Measurements from ENCODE around the gene VWDE. TPM values are rescaled to one million over a fixed set of nuclear protein-coding genes. Genes with fewer than 3 reads are reported as not detected.

VWDE gene
- total RNA-seq, 1 experiment from 2014 or later, result 13.7 TPM

DNA sequence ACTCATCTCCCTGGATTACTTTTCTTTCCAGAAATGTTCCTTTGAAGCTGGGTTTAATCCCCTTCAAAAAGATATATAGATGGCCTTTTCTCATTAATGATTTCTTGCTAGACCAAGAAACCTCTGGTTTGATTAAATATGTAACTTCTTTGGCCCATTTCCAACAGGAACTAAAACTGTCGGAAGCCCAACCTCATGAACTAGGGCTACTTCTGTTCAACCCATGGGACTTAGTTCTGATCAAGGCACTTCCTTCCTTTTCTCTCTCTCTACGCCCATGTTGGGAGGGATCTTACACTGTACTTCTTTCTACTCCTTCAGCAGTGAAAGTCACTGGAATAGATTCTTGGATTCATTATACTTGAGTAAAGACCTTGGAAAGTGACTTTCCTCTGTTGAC lies 109.0 kb downstream of the VWDE start:
- no TSS peak for BruUV-seq (replicated peaks)
- DNase-seq (ENCODE audit: low read depth, low spot score), result no peak
- no peak overlapping the region for H3K4me2 ChIP-seq (ENCODE audit: low read length)
- ChIA-PET RAD21 (ENCODE audit: low non-redundant PET in 1 of 2, low total read pairs in 2 of 2, uncharacterized antibody in 2 of 2, unreplicated experiment in 2 of 2) (no interaction called here), CTCF (no interaction called here), POLR2A (no interaction called here)
- no peak for ATAC-seq
- no peaks in the 10 kb centered on the region for H3K9me2 ChIP-seq (ENCODE audit: insufficient read depth)
- H3K4me1 ChIP-seq (ENCODE audit: control insufficient read depth in 1 of 2, insufficient read depth in 2 of 2, low read length in 2 of 2), result peaks cover 4 to 7% of the 10 kb centered on the region in 2 experiments; a peak in 3 of 4 replicates
- no peak overlapping the region for H3K4me3 ChIP-seq (replicated peaks in 1 of 2; ENCODE audit: low read depth in 1 of 2, low read length in 2 of 2)
- H3K27me3 ChIP-seq (ENCODE audit: insufficient read depth, low read length), result no peaks in the 10 kb centered on the region
- 0 out of 4 replicates have a peak, but pooled peaks cover 0 to 2% of the 10 kb centered on the region in 2 experiments for H3K9me3 ChIP-seq (ENCODE audit: control insufficient read depth in 1 of 2, insufficient read depth in 1 of 2, low read depth in 1 of 2, low read length in 2 of 2)
- no peaks in the 10 kb centered on the region for H3K36me3 ChIP-seq (ENCODE audit: control insufficient read depth in 1 of 2, insufficient read depth in 2 of 2, low read length in 2 of 2)
- intact Hi-C loops (cut with micrococcal nuclease), result no loop called here
- no peak overlapping the region for H3K9ac ChIP-seq (ENCODE audit: low read length)
- no peaks in the 10 kb centered on the region for H4K20me1 ChIP-seq (ENCODE audit: insufficient read depth)
- no peak overlapping the region for H2AFZ ChIP-seq (ENCODE audit: low read depth, low read length, poor library complexity, severe bottlenecking)
- H3K79me2 ChIP-seq (ENCODE audit: insufficient read depth, low read length), result no peaks in the 10 kb centered on the region
- TF ChIP-seq YY1 (IDR thresholded peaks at IDR 0.05; ENCODE audit: extremely low read depth, insufficient replicate concordance, low read depth, low read length), result no peak
- TF ChIP-seq, protein P1, sequence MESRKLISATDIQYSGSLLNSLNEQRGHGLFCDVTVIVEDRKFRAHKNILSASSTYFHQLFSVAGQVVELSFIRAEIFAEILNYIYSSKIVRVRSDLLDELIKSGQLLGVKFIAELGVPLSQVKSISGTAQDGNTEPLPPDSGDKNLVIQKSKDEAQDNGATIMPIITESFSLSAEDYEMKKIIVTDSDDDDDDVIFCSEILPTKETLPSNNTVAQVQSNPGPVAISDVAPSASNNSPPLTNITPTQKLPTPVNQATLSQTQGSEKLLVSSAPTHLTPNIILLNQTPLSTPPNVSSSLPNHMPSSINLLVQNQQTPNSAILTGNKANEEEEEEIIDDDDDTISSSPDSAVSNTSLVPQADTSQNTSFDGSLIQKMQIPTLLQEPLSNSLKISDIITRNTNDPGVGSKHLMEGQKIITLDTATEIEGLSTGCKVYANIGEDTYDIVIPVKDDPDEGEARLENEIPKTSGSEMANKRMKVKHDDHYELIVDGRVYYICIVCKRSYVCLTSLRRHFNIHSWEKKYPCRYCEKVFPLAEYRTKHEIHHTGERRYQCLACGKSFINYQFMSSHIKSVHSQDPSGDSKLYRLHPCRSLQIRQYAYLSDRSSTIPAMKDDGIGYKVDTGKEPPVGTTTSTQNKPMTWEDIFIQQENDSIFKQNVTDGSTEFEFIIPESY (IDR thresholded peaks at IDR 0.05; ENCODE audit: extremely low read depth, insufficient replicate concordance, low read length), result no peak
- no peak for TF ChIP-seq CEBPB (IDR thresholded peaks at IDR 0.05; ENCODE audit: low read depth)
- TF ChIP-seq, protein P2, sequence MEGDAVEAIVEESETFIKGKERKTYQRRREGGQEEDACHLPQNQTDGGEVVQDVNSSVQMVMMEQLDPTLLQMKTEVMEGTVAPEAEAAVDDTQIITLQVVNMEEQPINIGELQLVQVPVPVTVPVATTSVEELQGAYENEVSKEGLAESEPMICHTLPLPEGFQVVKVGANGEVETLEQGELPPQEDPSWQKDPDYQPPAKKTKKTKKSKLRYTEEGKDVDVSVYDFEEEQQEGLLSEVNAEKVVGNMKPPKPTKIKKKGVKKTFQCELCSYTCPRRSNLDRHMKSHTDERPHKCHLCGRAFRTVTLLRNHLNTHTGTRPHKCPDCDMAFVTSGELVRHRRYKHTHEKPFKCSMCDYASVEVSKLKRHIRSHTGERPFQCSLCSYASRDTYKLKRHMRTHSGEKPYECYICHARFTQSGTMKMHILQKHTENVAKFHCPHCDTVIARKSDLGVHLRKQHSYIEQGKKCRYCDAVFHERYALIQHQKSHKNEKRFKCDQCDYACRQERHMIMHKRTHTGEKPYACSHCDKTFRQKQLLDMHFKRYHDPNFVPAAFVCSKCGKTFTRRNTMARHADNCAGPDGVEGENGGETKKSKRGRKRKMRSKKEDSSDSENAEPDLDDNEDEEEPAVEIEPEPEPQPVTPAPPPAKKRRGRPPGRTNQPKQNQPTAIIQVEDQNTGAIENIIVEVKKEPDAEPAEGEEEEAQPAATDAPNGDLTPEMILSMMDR (IDR thresholded peaks at IDR 0.05 in 2 of 3, conservative IDR thresholded peaks at IDR 0.05 in 1 of 3; ENCODE audit: borderline replicate concordance in 1 of 3, insufficient read depth in 1 of 3, low read depth in 2 of 3, low read length in 2 of 3), result no peak
- no peak for TF ChIP-seq TCF7L2 (IDR thresholded peaks at IDR 0.05; ENCODE audit: borderline replicate concordance, extremely low read depth, insufficient read depth, insufficient read length)
- no peak for TF ChIP-seq SP1 (IDR thresholded peaks at IDR 0.05; ENCODE audit: low read depth)
- TF ChIP-seq RAD21 (IDR thresholded peaks at IDR 0.05; ENCODE audit: low read depth), result no peak
- TF ChIP-seq POLR2A (IDR thresholded peaks at IDR 0.05; ENCODE audit: borderline replicate concordance, extremely low read depth, insufficient read depth, insufficient read length), result no peak
- TF ChIP-seq SRF (IDR thresholded peaks at IDR 0.05; ENCODE audit: low read depth), result no peak
- no peak for TF ChIP-seq POLR2AphosphoS5 (IDR thresholded peaks at IDR 0.05; ENCODE audit: low read depth, low read length)
- TF ChIP-seq EZH2 (IDR thresholded peaks at IDR 0.05), result no peak
- TF ChIP-seq SIN3A (IDR thresholded peaks at IDR 0.05; ENCODE audit: low read depth), result no peak
- TF ChIP-seq, protein P3, sequence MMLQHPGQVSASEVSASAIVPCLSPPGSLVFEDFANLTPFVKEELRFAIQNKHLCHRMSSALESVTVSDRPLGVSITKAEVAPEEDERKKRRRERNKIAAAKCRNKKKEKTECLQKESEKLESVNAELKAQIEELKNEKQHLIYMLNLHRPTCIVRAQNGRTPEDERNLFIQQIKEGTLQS (IDR thresholded peaks at IDR 0.05), result no peak
- no peak for TF ChIP-seq FOSL1 (IDR thresholded peaks at IDR 0.05; ENCODE audit: low read depth)
- TF ChIP-seq JUND (IDR thresholded peaks at IDR 0.05), result no peak
- TF ChIP-seq ELF1 (IDR thresholded peaks at IDR 0.05; ENCODE audit: borderline replicate concordance, low read depth), result no peak
- no peak overlapping the region for H3K27ac ChIP-seq (ENCODE audit: low read depth, low read length)
